ENCODE data around the gene PLIN1. TPM values are rescaled to one million over a fixed set of nuclear protein-coding genes. Genes with fewer than 3 reads are reported as not detected.

Gene PLIN1
- total and polyA plus RNA-seq, 10 of the 15 experiments (the other 5 are each of a cell fraction or from before 2014, with no cell fraction given), result 0.05 to 0.13 (median 0.09) TPM; not detected in 6

GRCh38 chr15:89623165-89623564 lies 56.0 kb downstream of the PLIN1 start:
- RAD21 ChIA-PET (ENCODE audit: unreplicated experiment), result no interaction called here
- Histone ChIP-seq H2AFZ (ENCODE audit: control insufficient read depth, low read depth, low read length) (no peak overlapping the region), H4K20me1 (ENCODE audit: control insufficient read depth, insufficient read depth) (no peaks in the 10 kb centered on the region), H3K9ac (ENCODE audit: control insufficient read depth, insufficient read depth, low read length) (no peak overlapping the region), H3K4me2 (ENCODE audit: control insufficient read depth, insufficient read depth) (no peak overlapping the region), H3K27me3 (replicated peaks in 1 of 2; ENCODE audit: control insufficient read depth in 2 of 2, insufficient read depth in 2 of 2, low read length in 1 of 2) (no peaks in the 10 kb centered on the region), H3K4me1 (ENCODE audit: control insufficient read depth, insufficient read depth, low read length) (no peaks in the 10 kb centered on the region), H3K36me3 (ENCODE audit: control insufficient read depth in 2 of 2, insufficient read depth in 2 of 2, low read length in 1 of 2) (peaks cover 19 to 39% of the 10 kb centered on the region in 2 experiments), H3K9me3 (replicated peaks; ENCODE audit: control insufficient read depth, insufficient read depth, low read length) (no peaks in the 10 kb centered on the region), H3K27ac (ENCODE audit: control insufficient read depth, insufficient read depth) (no peak overlapping the region), H3K4me3 (no peak overlapping the region), H3K79me2 (ENCODE audit: control insufficient read depth, insufficient read depth, low read length) (no peaks in the 10 kb centered on the region)
- intact Hi-C loops (cut with micrococcal nuclease; ENCODE audit: unreplicated experiment) (no loop called here), in situ Hi-C loops (cut with MboI) (no loop called here)
- no peak for FAIRE-seq
- SMC1A ChIA-PET (ENCODE audit: uncharacterized antibody, unreplicated experiment), result no interaction called here
- 100% methylated on average over 1 of the region's 1 CpG for WGBS (ENCODE audit: insufficient coverage, insufficient replicate concordance, low lambda C conversion rate, missing lambda C conversion rate)
- CTCF ChIA-PET, result no interaction called here
- TF ChIP-seq CBX5 (IDR thresholded peaks at IDR 0.05; ENCODE audit: low read depth), result no peak
- TF ChIP-seq IKZF2 (IDR thresholded peaks at IDR 0.05), result no peak
- TF ChIP-seq KDM1A (IDR thresholded peaks at IDR 0.05; ENCODE audit: borderline replicate concordance), result no peak
- no peak for TF ChIP-seq ZNF384 (IDR thresholded peaks at IDR 0.05; ENCODE audit: borderline replicate concordance, low read depth, low read length)
- no peak for TF ChIP-seq CEBPB (IDR thresholded peaks at IDR 0.05; ENCODE audit: borderline replicate concordance in 1 of 2, low read depth in 2 of 2, low read length in 2 of 2)
- TF ChIP-seq MEF2B (IDR thresholded peaks at IDR 0.05; ENCODE audit: partially characterized antibody, poor library complexity, severe bottlenecking), result no peak
- ATAC-seq, result no peak
- POLR2A ChIA-PET, result no interaction called here
- no peak for DNase-seq (ENCODE audit: low read depth, low spot score)
- no TSS peak for BruUV-seq (replicated peaks)

- H3K4me3 ChIP-seq, result no peak overlapping the region
- H3K36me3 ChIP-seq (ENCODE audit: control insufficient read depth in 2 of 2, insufficient read depth in 2 of 2, low read length in 1 of 2), result peaks cover 22 to 34% of the 10 kb centered on the region in 2 experiments
- no peak for ATAC-seq
- no peak overlapping the region for H2AFZ ChIP-seq (ENCODE audit: control insufficient read depth, low read depth, low read length)
- H3K9me3 ChIP-seq (replicated peaks; ENCODE audit: control insufficient read depth, insufficient read depth, low read length), result no peaks in the 10 kb centered on the region
- ChIA-PET POLR2A (no interaction called here), CTCF (no interaction called here), SMC1A (ENCODE audit: uncharacterized antibody, unreplicated experiment) (no interaction called here), RAD21 (ENCODE audit: unreplicated experiment) (no interaction called here)
- H3K4me2 ChIP-seq (ENCODE audit: control insufficient read depth, insufficient read depth), result no peak overlapping the region
- whole genome bisulfite sequencing (ENCODE audit: insufficient coverage, insufficient replicate concordance, low lambda C conversion rate, missing lambda C conversion rate), result 86% methylated on average over 4 of the region's 4 CpGs
- DNase-seq (ENCODE audit: low read depth, low spot score), result no peak
- BruUV-seq (replicated peaks), result no TSS peak
- no peak for FAIRE-seq
- in situ Hi-C loops (cut with MboI) (no loop called here), intact Hi-C loops (cut with micrococcal nuclease; ENCODE audit: unreplicated experiment) (no loop called here)
- no peak overlapping the region for H3K9ac ChIP-seq (ENCODE audit: control insufficient read depth, insufficient read depth, low read length)
- no peaks in the 10 kb centered on the region for H3K79me2 ChIP-seq (ENCODE audit: control insufficient read depth, insufficient read depth, low read length)
- no peaks in the 10 kb centered on the region for H3K4me1 ChIP-seq (ENCODE audit: control insufficient read depth, insufficient read depth, low read length)
- no peaks in the 10 kb centered on the region for H4K20me1 ChIP-seq (ENCODE audit: control insufficient read depth, insufficient read depth)
- no peaks in the 10 kb centered on the region for H3K27me3 ChIP-seq (replicated peaks in 1 of 2; ENCODE audit: control insufficient read depth in 2 of 2, insufficient read depth in 2 of 2, low read length in 1 of 2)
- no peak overlapping the region for H3K27ac ChIP-seq (ENCODE audit: control insufficient read depth, insufficient read depth)
- no peak for TF ChIP-seq NFXL1 (IDR thresholded peaks at IDR 0.05; ENCODE audit: borderline replicate concordance)
- TF ChIP-seq E2F8 (IDR thresholded peaks at IDR 0.05; ENCODE audit: low read depth, partially characterized antibody), result no peak
- TF ChIP-seq CHD2 (IDR thresholded peaks at IDR 0.05; ENCODE audit: borderline replicate concordance, low read depth, low read length), result no peak
- no peak for TF ChIP-seq NFYB (IDR thresholded peaks at IDR 0.05; ENCODE audit: insufficient read depth, low read depth, low read length)
- TF ChIP-seq STAT3 (IDR thresholded peaks at IDR 0.05; ENCODE audit: low read depth, low read length), result no peak
- no peak for TF ChIP-seq SRF (IDR thresholded peaks at IDR 0.05; ENCODE audit: low read depth in 2 of 2, low read length in 2 of 2)
- no peak for TF ChIP-seq CEBPZ (IDR thresholded peaks at IDR 0.05; ENCODE audit: low read depth, low read length)
Measured at GRCh38 chr15:89621547-89621946, 57.6 kb downstream of the PLIN1 start.
